HepG2 (cell line): ENCODE results near the gene TMEM120A. TPM values are rescaled to one million over a fixed set of nuclear protein-coding genes. Genes with fewer than 3 reads are reported as not detected.
A peak's percentile ranks its signal among the peaks of the same experiment; 100 is the strongest.

ENCODE experiments used
- BCL3 ChIP-seq: sonication (generic); formaldehyde crosslinking; IDR thresholded peaks from 2 replicates; pipeline ENCODE4 v1.5.1; 2020; ENCODE audit warnings: mild to moderate bottlenecking, missing genetic modification reagents, moderate library complexity
- ETV6 ChIP-seq: sonication (generic); formaldehyde crosslinking; conservative IDR thresholded peaks from 2 replicates; pipeline ENCODE4 v1.4.0; 2020; ENCODE audit warnings: missing genetic modification reagents
- HMG20B ChIP-seq: conservative IDR thresholded peaks from 2 replicates; pipeline ENCODE4 v1.6.1; 2016; ENCODE audit warnings: missing genetic modification reagents, missing compliant biosample characterization
- ZNF235 ChIP-seq: sonication (generic); formaldehyde crosslinking; IDR thresholded peaks from 2 replicates; pipeline ENCODE4 v1.8.1; 2023; ENCODE audit warnings: mild to moderate bottlenecking, missing genetic modification reagents, borderline replicate concordance
- polyA plus RNA-seq, 8 experiments: library from polyadenylated mRNA; depleted of rRNA in 3 of 8; stranded (reverse) in 7 of 8; unstranded in 1 of 8; fragments of >200 nt; fragmentation: Illumina TruSeq in 4 of 8; extraction: Trizol in 4 of 8; gene quantifications; 2 replicates each; pipeline versions ENCODE4 v1.2.1 to v1.2.3, GENCODE V29; 2011 to 2016; ENCODE audit warnings: low read depth in 4 of 8, missing spikeins in 1 of 8, mixed read lengths in 1 of 8; ENCODE audit not compliant: insufficient read depth in 1 of 8
- total RNA-seq, 5 experiments: library from RNA; depleted of rRNA; stranded (reverse); fragments of >200 nt; fragmentation: Illumina TruSeq; extraction: Trizol; gene quantifications; 2 replicates each; pipeline ENCODE4 v1.2.3, GENCODE V29; 2016; ENCODE audit warnings: low read depth in 1 of 5
- TF ChIP-seq, protein P1 (sequence below), 2 experiments: sonication (generic) in 1 of 2; formaldehyde crosslinking in 1 of 2; IDR thresholded peaks; 2 replicates each; pipeline versions ENCODE4 v1.4.0 to v1.6.1; 2016 to 2020; ENCODE audit warnings: borderline replicate concordance in 1 of 2, low read depth in 1 of 2, mild to moderate bottlenecking in 1 of 2, missing genetic modification reagents in 1 of 2
- TF ChIP-seq, protein P2 (sequence below): sonication (generic); formaldehyde crosslinking; IDR thresholded peaks from 2 replicates; pipeline ENCODE4 v1.4.0; 2020; ENCODE audit warnings: mild to moderate bottlenecking, missing genetic modification reagents, borderline replicate concordance

The TMEM120A gene
- total and polyA plus RNA-seq, 2 of the 13 experiments (the other 11 are each of a cell fraction or from before 2014, with no cell fraction given), result 40.3 to 102 TPM

DNA sequence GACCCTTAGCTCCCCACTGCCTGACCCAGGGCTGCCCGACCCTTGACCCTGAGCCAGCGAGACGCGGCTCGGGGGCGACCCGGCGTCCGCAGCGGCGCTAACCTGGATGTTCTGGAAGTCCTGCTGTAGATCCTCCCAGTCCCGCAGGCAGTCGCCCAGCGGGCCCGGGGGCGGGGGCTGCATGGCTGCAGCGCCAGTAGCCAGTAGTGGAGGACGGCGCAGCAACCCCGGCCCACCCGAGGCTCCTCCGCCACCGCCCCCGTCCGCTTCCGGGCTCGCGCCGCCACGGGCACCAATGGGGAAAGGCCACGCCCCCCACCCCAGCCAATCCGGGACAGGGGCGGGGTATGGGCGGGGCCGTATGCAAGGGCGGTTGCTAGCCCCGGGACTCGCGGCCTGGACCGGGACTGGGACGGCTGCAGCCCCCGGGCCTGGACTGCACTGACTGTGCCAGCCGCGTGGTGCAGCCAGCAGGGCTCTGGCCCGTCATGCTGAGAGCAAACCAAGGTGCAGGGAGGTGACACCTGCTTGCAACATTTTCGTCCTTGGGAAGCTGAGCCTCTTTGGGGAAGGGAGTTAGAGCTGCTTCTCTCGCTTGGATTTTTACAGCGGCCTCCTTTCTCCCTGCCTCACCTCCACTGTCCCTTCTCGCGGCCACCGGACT lies at the start of gene TMEM120A (continued):
- TF ChIP-seq, protein P1, sequence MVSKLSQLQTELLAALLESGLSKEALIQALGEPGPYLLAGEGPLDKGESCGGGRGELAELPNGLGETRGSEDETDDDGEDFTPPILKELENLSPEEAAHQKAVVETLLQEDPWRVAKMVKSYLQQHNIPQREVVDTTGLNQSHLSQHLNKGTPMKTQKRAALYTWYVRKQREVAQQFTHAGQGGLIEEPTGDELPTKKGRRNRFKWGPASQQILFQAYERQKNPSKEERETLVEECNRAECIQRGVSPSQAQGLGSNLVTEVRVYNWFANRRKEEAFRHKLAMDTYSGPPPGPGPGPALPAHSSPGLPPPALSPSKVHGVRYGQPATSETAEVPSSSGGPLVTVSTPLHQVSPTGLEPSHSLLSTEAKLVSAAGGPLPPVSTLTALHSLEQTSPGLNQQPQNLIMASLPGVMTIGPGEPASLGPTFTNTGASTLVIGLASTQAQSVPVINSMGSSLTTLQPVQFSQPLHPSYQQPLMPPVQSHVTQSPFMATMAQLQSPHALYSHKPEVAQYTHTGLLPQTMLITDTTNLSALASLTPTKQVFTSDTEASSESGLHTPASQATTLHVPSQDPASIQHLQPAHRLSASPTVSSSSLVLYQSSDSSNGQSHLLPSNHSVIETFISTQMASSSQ (IDR thresholded peaks at IDR 0.05; ENCODE audit: low read depth), result no peak
- TF ChIP-seq, protein P1 (CRISPR knock-in tag; IDR thresholded peaks at IDR 0.05; ENCODE audit: borderline replicate concordance), result no peak; the same call in 1 of the 2 replicates
- 0 out of 2 replicates have a peak, but pooled peaks have one; percentile 72 for TF ChIP-seq ETV6 (CRISPR knock-in tag)
- no peak for TF ChIP-seq HMG20B (CRISPR knock-in tag)
- TF ChIP-seq, protein P2, sequence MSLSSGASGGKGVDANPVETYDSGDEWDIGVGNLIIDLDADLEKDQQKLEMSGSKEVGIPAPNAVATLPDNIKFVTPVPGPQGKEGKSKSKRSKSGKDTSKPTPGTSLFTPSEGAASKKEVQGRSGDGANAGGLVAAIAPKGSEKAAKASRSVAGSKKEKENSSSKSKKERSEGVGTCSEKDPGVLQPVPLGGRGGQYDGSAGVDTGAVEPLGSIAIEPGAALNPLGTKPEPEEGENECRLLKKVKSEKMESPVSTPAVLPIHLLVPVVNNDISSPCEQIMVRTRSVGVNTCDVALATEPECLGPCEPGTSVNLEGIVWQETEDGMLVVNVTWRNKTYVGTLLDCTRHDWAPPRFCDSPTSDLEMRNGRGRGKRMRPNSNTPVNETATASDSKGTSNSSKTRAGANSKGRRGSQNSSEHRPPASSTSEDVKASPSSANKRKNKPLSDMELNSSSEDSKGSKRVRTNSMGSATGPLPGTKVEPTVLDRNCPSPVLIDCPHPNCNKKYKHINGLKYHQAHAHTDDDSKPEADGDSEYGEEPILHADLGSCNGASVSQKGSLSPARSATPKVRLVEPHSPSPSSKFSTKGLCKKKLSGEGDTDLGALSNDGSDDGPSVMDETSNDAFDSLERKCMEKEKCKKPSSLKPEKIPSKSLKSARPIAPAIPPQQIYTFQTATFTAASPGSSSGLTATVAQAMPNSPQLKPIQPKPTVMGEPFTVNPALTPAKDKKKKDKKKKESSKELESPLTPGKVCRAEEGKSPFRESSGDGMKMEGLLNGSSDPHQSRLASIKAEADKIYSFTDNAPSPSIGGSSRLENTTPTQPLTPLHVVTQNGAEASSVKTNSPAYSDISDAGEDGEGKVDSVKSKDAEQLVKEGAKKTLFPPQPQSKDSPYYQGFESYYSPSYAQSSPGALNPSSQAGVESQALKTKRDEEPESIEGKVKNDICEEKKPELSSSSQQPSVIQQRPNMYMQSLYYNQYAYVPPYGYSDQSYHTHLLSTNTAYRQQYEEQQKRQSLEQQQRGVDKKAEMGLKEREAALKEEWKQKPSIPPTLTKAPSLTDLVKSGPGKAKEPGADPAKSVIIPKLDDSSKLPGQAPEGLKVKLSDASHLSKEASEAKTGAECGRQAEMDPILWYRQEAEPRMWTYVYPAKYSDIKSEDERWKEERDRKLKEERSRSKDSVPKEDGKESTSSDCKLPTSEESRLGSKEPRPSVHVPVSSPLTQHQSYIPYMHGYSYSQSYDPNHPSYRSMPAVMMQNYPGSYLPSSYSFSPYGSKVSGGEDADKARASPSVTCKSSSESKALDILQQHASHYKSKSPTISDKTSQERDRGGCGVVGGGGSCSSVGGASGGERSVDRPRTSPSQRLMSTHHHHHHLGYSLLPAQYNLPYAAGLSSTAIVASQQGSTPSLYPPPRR, result no peak
- no peak for TF ChIP-seq BCL3 (CRISPR knock-in tag)
- TF ChIP-seq ZNF235, result peak; percentile 87; the same call in 1 of the 2 replicates
